Activated CD4-positive, alpha-beta T cell treated with anti-CD3 and anti-CD28 coated beads for 24 hours (primary cell): ENCODE results near the gene CES2.
A peak's percentile ranks its signal among the peaks of the same experiment; 100 is the strongest.
"Not testable (repeated sequence)": the region's sequence is repeated elsewhere in the genome, so short reads cannot be mapped to it uniquely, and the experiment has no call there.

Experiments
- DNase-seq, 2 donors: peaks; one replicate each; pipeline ENCODE4 v3.0.0-alpha.2; 2020; ENCODE audit warnings: low read depth in 2 of 2

CES2 gene

DNA sequence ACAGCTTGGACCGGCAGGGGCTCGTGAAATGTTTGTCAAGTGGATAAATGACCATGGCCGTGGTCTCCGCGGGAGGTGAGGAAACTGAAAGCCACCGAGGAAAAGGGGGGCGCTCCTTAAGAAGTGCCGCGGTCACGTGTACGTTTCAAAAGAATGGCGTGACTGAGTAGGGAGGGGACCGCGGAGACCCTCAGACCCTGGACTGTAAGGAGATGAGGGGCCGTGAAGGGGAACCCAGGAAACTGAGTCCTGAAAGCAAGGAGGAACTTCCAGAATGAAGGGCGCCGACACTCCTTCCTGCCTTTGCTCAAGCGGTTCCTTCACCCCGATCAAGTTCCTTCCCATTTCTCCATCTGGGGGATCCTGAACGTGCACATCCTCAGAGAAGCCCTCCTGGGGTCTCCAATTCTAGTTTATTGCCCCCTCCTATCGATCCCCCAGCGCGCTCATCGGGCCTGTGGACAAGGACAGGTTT is 440 bp upstream of the CES2 start:
- DNase-seq, result not testable (repeated sequence)

GRCh38 chr16:66936462-66936861 is 1.1 kb downstream of the CES2 start:
- DNase-seq, result no peak

GRCh38 chr16:66936889-66937554 is 1.7 kb downstream of the CES2 start:
- no peak for DNase-seq

GRCh38 chr16:66937725-66938337 is 2.5 kb downstream of the CES2 start:
- DNase-seq, result no peak

DNA sequence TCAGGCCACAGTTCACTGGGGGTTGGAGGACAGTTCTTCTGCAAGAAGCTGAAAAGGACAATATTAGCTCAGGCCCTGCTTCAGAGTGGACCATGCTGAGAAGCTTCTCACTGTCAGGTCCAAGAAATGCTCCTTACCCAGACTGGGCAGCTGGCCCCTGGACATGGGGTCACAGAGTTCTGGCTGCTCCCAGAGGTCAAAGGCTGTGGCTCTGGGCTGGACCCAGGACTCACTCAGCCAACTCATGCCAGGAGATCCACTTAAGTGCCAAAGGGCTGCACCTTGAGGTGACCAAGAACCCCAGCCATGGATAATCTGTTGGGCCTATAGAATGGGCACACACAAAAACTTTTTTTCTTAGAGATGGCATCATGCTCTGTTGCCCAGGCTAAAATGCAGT is 4.0 kb downstream of the CES2 start:
- DNase-seq, result no peak

DNA sequence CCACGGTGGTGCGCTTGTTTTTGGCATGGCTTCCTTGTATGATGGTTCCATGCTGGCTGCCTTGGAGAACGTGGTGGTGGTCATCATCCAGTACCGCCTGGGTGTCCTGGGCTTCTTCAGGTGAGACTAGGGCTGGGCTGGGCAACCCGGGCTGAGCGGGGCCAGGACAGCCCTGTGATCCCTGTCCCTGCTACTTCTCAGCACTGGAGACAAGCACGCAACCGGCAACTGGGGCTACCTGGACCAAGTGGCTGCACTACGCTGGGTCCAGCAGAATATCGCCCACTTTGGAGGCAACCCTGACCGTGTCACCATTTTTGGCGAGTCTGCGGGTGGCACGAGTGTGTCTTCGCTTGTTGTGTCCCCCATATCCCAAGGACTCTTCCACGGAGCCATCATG is 4.9 kb downstream of the CES2 start:
- no peak for DNase-seq

- DNase-seq, result no peak
Measured at GRCh38 chr16:66942981-66943380, 7.7 kb downstream of the CES2 start.

DNA sequence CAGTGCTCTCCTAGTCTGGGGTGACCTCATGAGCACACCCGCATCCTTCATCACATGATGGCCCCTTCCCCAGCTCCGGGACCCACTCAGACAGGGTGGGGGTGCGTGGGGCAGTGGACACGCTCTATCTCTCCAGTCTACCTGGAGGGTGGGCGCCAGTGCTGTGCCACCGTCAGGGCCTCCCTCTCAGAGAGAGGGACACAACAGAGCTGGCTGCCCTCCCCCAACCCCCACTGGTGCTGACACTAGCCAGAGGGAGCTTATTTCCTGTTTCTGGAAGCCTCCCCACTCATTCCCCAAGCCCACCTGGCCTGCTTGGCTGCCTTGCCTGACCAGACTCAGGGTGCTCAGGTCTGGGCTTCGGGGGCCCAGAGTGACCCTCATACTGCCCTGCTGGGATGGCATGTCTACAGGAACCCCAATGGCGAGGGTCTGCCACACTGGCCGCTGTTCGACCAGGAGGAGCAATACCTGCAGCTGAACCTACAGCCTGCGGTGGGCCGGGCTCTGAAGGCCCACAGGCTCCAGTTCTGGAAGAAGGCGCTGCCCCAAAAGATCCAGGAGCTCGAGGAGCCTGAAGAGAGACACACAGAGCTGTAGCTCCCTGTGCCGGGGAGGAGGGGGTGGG is 8.2 kb downstream of the CES2 start:
- no peak for DNase-seq

GRCh38 chr16:66944054-66944441 is 8.7 kb downstream of the CES2 start:
- DNase-seq, result no peak

DNA sequence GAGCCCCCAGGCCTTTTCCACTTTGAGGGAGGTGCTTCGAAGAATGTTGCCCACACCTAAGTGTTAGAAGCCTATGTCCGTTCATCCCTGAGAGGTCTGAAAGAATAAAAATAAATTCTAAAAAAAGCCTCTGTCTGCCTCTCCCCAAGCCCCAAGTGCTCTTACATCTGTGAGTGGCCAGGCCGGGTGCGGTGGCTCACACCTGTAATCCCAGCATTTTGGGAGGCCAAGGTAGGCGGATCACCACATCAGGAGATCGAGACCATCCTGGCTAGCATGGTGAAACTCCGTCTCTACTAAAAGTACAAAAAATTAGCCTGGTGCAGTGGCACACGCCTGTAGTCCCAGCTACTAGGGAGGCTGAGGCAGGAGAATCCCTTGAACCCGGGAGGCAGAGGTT is 9.7 kb downstream of the CES2 start:
- not testable (repeated sequence) for DNase-seq

- DNase-seq, result no peak
Measured at GRCh38 chr16:66945939-66946338, 10.6 kb downstream of the CES2 start.

GRCh38 chr16:66946541-66946940 is 11.2 kb downstream of the CES2 start:
- DNase-seq, result no peak

DNA sequence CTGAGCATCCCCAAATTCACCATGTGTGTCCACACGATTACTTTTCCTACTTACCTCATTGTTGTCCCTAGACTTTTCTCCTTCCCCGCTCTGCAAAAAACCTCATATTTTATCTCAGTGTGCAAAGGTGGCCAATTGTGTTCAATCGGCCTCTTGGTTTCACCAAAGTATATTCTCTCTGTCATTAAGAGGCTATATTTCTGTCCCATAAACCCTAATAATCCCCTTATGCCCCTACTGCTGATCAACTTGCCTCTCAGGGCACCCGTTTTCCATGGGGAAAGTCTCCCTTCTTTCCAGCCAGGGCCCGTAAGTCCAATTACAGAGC is 11.6 kb downstream of the CES2 start:
- no peak for DNase-seq

DNA sequence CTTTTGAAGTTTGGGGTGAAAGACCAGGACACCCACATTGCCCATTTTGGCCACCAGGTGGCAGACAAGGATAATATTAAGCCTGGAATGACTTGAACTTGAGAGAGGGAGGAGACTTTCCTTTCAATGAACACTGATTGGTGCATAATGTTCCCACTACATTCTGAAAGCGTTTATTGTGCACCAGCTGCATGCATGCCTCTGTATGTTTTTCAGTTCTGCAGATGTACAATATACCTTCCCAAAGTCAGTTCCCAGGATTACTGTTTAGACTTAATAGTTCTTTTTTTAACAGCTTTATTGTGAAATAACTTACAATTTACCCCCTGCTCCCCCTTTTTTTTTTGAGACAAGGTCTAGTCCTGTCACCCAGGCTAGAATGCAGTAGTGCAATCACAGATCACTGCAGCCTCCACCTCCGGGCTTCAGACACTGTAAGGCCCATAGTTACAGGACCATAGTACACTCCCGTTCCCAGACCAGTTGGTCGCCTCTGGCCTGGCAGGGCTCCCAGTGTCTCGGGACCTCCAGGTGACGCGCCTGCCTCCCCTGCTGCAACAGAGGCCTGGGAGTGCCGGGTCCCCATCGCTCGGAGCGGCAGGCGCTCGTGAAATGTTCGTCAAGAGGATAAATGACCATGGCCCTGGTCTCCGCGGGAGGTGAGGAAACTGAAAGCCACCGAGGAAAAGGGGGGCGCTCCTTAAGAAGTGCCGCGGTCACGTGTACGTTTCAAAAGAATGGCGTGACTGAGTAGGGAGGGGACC is 12.2 kb downstream of the CES2 start:
- peak; percentile 75 to 84 for DNase-seq

DNA sequence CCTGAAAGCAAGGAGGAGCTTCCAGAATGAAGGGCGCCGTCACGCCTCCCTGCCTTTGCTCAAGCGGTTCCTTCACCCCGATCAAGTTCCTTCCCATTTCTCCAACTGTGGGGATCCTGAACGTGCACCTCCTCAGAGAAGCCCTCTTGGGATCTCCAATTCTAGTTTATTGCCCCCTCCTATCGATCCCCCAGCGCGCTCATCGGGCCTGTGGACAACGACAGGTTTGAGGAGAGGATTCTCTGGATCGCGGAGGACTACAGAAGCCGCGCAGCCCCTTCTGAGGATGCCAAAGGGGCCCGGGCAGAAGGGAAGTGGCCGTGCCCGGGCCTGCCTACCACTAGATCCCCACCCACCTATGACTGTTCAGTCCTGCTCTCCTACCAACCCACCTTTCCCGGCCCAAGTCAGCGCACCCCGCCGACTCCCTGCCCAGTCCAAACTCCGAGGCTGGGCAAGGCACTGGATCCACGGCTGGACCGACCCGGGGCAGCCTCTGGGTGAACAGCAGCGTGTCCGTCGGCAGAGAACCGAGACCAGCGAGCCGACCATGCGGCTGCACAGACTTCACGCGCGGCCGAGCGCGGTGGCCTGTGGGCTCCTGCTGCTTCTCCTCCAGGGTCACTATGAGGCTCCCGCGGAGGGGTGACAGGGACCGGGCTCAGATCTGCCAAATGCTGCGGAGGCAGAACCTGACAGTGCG is 13.0 kb downstream of the CES2 start:
- no peak for DNase-seq

DNA sequence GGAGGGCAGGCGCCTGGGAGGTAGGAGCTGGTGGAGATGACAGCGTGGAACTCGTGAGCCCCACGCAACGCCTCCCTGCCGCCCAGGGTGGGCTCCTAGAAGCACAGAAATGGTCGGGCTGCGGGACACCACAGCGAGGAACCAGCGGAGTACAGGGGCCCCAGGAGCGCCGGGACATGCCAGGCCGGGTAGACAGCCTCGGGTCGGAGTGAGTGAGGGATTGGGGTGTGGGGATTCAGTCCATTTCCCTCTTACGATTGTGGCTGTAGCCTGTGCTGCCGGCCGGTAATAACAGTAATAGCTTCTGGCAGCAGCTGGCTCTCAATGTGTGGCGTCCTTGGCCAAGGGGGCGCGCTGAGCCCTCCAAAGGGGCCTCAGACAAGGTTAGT is 13.5 kb downstream of the CES2 start:
- no peak for DNase-seq

DNA sequence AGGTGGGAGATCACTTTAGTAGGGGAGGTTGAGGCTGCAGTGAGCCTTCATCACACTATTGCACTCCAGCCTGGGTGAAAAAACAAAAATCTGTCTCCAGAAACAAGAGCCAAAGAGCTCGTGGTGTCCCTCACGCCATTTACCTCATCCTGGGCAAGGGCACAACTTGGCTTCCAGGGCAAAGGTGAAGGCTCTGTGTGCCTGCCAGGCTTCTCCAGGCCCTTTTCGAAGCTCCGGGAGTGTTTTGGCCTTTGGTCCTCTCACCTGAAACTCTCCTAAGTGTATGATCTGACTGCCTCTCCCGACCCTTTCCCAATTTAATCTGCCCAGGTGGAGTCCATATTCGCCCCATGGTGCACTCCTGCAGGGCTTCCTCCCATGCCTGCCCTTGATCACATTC is 14.2 kb downstream of the CES2 start:
- no peak for DNase-seq

- no peak for DNase-seq
Measured at GRCh38 chr16:66950437-66950836, 15.1 kb downstream of the CES2 start.

- DNase-seq, result no peak
Measured at GRCh38 chr16:66950971-66951790, 15.9 kb downstream of the CES2 start.

GRCh38 chr16:66952430-66953110 is 17.3 kb downstream of the CES2 start:
- no peak for DNase-seq
